GM12873 (cell line): ENCODE data around the gene PSEN2.

Experiments
- CTCF ChIP-seq: IDR thresholded peaks from 2 replicates; pipeline ENCODE4 v1.5.1; 2012; ENCODE audit warnings: low read depth, mild to moderate bottlenecking, moderate library complexity, low read length, control low read depth; ENCODE audit not compliant: insufficient read depth; ENCODE audit errors: missing control alignments

The PSEN2 gene

GRCh38 chr1:226883630-226884029, 13.2 kb downstream of the PSEN2 start:
- TF ChIP-seq CTCF, result no peak

GRCh38 chr1:226884116-226884625, 13.8 kb downstream of the PSEN2 start:
- no peak for TF ChIP-seq CTCF

- no peak for TF ChIP-seq CTCF
Measured at GRCh38 chr1:226884966-226885820, 14.8 kb downstream of the PSEN2 start.

GRCh38 chr1:226886122-226886901, 15.9 kb downstream of the PSEN2 start:
- peak; percentile 11 for TF ChIP-seq CTCF

DNA sequence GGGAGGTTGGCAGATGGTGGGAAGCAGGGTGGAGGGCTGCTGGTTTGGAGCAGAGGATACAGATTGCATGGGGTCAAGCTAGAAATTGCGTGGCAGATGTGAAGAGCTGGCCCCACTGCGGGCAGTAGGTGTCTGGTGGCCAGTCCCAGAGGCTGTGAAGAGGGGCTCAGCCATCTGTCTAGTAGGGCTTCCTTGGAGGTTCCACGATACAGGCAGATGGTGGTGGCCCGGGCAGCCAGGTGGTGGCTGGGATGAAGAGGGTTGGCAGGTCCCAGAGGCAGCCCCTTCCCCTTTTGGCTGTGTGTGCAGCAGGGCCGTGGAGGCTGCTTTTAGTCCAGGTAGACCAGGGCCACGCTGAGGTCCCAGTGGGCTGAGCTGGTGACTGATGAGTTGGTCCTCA, 16.6 kb downstream of the PSEN2 start:
- no peak for TF ChIP-seq CTCF

- no peak for TF ChIP-seq CTCF
Measured at GRCh38 chr1:226888021-226888420, 17.6 kb downstream of the PSEN2 start.

- TF ChIP-seq CTCF, result no peak
Measured at GRCh38 chr1:226888816-226889215, 18.4 kb downstream of the PSEN2 start.
